Middle frontal gyrus (tissue), 1 donor: ENCODE data around the gene GTF3C6.
"Not testable (repeated sequence)": the region's sequence is repeated elsewhere in the genome, so short reads cannot be mapped to it uniquely, and the experiment has no call there.

Experiments used
- DNase-seq: peaks from one replicate; pipeline ENCODE4 v3.0.0-alpha.2; 2015; ENCODE audit warnings: low spot score; ENCODE audit errors: extremely low spot score

Gene GTF3C6

DNA sequence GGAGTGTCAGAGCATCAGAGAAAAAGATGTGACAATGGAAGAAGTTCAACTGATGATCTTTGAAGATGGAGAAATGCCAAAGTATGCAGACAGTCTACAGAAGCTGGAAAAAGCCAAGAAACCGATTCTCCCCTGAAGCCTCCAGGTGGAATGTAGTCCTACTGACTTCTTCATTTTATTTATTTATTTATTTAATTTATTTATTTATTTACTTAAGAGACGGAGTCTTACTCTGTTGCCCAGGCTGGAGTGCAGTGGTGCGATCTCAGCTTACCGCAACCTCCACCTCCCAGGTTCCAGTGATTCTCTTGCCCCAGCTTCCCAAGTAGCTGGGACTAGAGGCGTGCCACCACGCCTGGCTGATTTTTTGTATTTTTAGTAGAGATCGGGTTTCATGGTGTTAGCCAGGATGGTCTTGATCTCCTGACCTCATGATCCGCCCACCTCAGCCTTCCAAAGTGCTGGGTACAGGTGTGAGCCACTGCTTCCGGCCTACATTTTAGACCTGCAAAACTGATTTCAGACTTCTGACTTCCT lies 21.1 kb downstream of the GTF3C6 start:
- no peak for DNase-seq

GRCh38 chr6:110980227-110980626 lies 21.7 kb downstream of the GTF3C6 start:
- DNase-seq, result no peak

DNA sequence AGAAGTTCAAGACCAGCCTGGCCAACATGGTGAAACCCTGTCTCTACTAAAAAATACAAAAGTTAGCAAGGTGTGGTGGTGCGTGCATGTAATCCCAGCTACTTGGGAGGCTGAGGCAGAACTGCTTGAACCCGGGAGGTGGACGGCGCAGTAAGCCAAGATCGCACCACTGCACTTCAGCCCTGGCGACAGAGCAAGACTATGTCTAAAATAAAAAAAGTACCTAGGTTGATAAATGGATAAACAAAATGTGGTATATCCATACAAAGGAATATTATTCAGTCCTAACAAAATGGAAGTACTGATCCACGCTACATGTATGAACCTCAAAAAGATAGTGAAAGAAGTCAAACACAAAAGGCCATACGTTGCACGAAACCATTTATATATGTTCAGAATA lies 22.1 kb downstream of the GTF3C6 start:
- DNase-seq, result no peak

- no peak for DNase-seq
Observed at GRCh38 chr6:110981202-110981600, 22.7 kb downstream of the GTF3C6 start.

GRCh38 chr6:110990840-110991576 lies 32.5 kb downstream of the GTF3C6 start:
- DNase-seq, result no peak

- DNase-seq, result no peak
Observed at GRCh38 chr6:110996691-110997090, 38.2 kb downstream of the GTF3C6 start.

DNA sequence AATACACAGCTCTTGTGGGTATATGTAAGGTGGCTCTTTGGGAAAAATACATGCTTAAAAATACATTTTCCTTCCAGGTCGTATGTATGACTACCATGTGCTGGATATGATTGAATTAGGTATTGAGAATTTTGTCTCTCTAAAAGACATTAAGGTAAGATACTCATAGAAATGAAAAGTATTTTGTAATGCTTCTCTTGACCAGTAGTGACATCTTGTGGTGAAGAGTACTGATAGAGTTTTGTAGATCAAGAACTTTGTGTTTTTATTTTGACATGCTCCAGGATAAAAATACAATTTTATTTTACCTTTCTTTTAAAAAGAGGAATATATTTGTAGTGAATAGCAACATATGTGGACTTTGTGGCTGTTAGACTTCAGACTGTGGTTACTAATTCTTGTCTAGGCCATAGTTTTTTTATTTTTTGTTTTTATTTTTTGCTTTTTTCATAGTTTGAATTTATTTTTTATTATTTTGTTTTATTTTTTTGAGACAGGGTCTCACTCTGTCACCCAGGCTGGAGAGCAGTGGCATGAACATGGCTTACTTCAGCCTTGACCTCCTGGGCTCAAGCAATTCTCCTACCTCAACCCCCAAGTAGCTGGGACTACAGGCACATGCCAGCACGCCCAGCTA lies 41.2 kb downstream of the GTF3C6 start:
- DNase-seq, result no peak

- DNase-seq, result no peak
Observed at GRCh38 chr6:111002350-111002749, 43.8 kb downstream of the GTF3C6 start.

DNA sequence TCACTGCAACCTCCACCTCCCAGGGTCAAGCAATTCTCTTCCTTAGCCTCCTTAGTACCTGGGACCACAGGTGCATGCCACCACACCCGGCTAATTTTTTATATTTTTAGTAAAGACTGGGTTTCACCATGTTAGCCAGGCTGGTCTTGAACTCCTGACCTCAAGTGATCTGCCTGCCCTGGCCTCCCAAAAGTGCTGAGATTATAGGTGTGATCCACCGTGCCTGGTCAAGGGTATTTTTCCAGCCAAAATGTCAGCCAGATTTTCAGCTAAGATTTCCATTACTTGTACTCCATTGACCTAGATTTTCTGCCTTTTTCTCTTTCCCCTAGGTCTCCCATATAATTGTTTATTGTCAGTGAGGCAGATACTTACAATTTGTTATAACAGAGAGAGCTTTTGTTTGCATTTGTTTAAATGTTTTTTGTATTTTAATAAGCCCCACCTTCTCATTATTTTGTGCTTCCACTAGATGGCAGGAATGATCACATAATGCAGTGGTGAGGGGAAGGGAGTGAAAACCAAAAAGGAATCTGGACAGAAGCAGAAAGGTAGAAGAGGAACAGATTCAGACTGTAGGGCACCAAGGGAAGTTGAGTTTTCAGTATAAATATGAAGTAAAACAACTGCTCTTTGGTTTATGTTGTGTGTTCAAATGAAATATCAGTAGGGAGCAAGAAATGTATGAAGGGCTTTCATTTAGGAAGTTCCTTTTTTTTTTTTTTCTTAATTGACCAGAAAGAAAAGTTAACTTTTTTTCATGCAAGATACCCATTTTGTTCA lies 53.0 kb downstream of the GTF3C6 start:
- DNase-seq, result no peak

- no peak for DNase-seq
Observed at GRCh38 chr6:111012143-111012452, 53.6 kb downstream of the GTF3C6 start.

GRCh38 chr6:111012520-111012919 lies 54.0 kb downstream of the GTF3C6 start:
- not testable (repeated sequence) for DNase-seq

DNA sequence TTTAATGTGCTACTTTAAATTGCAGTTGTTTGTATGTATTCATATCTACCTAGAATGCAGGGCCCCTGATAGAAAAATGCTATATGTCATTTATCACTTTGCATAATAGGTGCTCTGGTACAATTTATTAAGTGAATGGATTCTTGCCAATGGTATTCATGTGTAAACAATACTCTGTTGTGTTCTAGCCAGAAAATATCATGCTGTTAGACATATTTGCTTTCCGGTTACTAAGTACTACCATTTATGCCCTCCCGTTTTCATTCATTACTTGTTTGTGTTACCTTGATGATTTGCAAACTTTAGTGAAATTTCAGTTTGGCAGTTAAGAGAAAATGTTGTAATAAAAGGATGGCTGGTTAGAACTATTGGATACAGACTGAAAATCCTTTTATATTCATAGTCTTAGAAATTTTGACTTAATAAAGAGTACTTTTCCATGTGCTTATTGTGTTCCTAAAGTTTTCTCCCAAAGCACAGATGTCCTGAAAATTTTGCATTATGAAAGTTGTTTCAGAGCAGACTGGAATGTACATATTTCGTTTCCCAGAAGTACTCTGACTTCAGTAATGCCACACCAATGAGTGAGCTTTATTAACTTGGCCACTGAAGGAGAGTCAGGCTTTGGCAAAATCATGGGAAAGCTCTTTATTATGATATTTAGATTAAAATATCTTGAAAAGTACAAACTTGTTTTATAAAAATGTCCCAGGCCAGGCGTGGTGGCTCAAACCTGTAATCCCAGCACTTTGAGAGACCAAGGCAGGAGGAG lies 54.8 kb downstream of the GTF3C6 start:
- no peak for DNase-seq

- no peak for DNase-seq
Observed at GRCh38 chr6:111015389-111016124, 57.1 kb downstream of the GTF3C6 start.

DNA sequence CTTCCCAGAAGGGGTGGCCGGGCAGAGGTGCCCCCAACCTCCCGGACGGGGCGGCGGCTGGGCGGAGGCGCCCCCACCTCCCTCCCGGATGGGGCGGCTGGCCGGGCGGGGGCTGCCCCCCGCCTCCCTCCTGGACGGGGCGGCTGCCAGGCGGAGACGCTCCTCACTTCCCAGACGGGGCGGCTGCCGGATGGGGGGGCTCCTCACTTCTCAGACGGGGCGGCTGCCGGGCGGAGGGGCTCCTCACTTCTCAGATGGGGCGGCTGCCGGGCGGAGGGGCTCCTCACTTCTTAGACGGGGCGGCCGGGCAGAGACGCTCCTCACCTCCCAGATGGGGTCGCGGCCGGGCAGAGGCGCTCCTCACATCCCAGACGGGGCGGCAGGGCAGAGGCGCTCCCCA lies 58.7 kb downstream of the GTF3C6 start:
- not testable (repeated sequence) for DNase-seq
